HG03135 (cell line): Measurements from ENCODE around the gene RASGEF1C.

ENCODE experiments used
- ATAC-seq: cut with Tn5 transposase; IDR thresholded peaks from one replicate; pipeline ENCODE4 v1.9.1; 2021; ENCODE audit warnings: mild to moderate bottlenecking, moderate library complexity; ENCODE audit not compliant: unreplicated experiment

Gene RASGEF1C

DNA sequence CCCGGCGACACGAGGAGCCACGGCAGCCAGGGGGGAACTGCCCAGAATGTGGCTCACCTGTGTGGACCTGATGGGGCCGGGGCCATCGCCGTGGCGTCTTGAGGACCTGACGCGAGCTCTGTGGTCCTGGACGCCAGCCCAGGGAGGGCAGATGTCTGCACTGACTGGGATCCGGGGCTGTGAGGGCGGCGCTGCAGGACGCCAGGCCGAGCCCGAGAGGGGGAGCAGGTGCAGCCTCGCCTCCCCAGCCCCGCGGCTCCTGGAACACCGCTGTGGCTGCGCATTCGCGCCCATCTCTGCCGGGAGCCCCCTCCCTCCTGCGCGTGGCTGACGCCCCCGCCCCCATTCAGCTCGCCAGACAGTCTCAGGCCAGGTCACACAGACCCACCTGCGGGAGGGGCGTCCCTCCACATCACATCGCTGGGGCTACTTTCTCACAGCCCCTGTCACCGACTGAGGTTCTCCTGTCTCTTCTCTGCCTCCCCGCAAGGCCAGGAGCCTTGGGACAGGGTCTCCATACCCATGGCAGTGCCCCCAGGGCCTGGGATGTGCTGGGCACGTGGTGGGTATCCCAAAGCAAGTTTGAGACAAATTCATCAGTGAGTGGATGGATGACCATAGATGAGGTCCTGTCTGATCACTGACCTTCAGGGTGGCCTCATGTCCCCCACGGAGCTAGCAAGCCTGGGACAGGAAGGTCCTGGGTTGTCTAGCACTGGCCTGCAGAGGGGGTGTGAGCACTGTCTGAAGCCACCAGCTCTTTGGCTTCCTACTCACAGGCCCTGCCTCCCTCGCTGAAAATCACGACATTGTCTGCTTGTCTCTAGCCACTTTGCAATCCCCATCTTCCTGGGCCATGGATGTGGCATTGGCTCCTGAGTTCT is 47.3 kb downstream of the RASGEF1C start:
- ATAC-seq: no peak

DNA sequence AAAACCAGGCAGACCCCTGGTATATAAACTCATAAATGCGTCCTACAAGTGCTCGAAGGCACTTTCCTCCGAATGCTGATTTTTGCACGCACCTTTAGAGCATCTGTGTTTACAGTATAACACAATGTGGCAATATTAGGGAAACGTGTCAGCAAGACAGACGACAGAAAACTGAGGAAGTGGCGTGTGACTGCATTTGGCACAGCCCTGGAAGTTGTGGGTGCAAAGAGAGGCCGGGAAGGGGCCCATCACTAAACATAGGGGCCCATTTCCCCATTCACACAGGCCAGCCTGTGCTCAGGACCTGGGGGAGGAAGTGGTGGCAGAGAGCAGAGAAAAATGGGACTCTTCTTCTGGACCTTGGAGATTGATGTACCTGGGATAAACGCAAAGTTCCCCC is 48.2 kb downstream of the RASGEF1C start:
- ATAC-seq: no peak

DNA sequence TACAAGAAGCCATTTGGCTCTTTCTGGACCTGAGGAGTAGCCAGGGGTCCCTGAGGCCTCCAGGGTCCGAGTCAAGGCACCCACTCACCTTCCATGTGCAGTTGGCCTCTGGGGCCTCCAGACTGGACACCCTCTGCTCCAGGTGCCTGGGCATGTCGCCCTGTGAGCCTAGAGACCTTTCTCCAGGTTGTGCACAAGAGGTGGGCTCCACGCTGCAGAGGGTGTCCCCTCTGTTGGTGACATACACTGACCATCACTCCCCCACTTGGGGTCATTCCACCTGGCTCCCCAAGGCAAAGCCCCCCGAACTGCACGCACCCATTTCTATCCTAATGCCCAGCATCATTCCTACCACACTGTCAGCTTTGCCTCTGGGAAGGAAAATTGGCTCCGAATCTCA is 48.8 kb downstream of the RASGEF1C start:
- ATAC-seq: no peak

DNA sequence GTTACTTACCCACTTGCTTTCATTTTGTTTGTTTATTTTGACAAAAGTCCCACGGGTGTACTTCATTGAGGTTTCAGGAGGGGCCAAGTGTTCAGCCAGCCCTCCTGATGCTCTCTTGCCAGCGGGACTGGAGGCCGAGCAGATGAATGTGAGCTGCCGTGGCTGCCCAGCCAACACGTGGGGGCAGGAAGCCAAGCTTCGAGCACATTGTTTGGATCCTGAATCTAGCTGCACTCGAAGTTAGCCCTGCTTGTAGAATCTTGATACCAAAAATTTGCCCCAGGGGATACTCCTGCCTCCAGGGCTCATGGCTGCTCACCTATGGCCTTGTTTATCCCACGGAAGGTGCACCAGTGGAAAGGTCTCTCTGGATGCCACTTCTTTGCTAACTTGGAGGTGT is 49.3 kb downstream of the RASGEF1C start:
- ATAC-seq: no peak

DNA sequence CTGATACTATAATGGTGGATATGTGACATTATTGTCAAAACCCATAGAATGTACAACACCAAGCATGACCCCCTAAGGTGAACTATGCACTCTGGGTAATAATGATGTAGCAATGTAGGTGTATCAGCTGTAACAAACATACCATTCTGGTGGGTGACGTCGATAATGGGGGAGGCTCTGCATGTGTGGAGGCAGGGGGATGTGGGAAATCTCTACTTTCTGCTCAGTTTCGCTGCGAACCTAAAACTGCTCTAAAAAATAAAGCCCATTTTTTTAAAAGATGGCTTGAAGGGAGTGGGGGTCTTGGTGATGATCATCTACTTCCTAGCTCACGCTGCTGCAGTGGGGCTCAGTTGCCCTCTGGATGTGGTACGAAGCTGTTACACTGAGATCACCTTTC is 51.1 kb downstream of the RASGEF1C start:
- no peak for ATAC-seq

DNA sequence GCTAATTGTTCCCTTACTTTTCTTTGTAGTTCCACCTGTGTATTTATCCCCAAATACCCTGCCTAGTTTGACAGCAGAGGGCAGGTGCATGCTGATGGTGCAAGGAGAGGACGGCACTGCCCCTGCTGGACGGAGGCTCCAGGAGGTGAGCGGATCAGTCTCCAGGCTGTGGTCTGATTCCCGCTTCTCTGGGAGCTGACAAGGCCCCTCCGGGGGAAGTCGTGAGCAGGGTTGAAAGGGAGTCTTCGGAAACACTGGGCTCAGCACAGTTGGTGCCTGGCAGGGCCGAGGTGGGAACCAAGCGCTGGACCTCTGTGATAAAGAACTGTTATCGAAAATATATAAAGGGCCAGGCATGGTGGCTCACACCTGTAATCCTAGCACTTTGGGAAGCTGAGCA is 52.9 kb downstream of the RASGEF1C start:
- no peak for ATAC-seq

DNA sequence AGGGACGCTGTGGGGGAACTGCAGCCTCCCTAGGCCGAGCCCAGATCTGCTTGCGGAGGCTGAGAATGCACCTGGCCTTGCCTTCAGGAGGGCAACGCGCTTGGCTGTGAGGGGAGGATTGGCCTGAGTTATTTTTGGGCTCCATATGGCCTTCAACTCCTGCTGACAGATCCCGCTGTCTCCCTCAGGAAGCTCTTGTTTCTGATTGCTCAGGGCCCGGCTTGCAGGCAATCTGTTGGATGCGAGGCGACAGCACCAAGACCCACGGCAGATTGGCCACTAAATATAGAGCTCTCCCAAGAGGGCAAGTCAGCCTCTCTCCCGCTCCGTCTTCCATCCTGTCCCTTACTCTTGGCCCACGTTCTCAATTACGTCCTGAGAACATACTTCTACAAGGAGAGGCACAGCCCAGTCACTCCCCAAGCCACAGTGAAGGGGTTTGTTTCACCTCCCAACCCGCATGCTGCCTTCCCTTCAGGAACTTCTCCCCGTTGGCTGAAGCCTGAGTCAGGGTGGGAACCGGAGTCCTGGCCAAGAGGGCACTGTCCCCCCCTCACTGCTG is 53.6 kb downstream of the RASGEF1C start:
- ATAC-seq: no peak

DNA sequence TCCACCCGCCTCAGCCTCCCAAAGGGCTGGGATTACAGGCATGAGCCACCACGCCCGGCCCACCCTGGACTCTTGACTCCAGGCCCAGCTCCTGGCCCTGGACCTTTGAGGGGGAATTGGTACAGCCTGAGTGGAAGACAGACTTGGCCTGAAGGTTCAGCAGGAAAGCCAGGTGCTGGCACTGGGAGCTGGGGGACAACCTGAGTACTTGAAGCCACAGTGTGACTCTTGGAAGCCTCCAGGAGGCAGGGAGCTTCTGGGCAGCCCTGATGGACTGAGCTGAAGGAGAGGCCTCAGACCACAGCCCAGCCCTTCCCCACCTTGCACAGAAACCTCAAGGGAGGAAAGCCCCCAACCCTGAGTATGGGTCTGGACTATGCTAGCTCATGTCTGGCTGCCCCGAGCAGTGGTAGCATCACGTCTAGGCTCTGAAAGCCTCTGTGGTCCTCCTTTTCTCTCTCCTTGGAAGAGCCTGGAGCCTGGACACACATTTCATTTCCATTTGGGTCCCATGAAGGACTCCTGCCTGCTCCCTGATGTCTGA is 54.1 kb downstream of the RASGEF1C start:
- ATAC-seq: no peak

DNA sequence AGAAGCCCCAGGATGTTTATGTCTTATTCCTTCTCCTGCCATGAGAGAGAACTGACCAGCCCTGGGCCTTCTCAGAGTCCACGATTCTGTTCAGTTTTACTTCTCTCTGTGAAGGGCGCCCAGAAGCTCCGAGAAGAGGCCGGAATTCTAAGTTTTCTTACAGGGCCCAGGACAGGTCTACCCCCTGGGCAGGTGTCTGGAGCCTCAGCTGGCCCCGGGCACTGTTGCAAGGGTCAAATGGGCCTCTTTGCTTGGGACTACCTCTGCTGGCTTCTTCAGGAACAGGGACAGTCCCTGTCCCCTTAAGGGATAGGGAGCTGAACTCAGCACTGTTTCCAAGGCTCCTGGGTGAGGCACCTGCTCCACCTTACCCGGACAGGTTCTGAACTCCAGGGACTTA is 55.0 kb downstream of the RASGEF1C start:
- no peak for ATAC-seq

DNA sequence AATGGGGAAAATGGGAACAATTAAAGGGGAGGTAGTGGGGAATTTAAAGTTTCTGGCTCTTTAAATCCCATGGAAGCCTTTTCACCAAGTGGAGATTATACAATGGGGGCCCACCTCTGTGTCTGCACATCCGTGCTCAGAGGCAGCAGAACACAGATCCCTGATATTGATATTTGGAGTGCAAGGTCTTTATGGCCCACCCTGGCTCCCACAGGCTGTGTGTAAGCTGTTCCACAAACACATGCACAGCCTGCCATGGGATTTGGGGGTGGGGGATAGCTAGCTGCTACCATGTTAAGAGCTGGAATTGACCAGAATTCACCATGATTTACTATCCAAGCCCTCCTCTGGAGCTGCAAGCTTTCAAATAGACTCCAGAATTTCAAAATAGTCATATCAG is 55.9 kb downstream of the RASGEF1C start:
- ATAC-seq: no peak

DNA sequence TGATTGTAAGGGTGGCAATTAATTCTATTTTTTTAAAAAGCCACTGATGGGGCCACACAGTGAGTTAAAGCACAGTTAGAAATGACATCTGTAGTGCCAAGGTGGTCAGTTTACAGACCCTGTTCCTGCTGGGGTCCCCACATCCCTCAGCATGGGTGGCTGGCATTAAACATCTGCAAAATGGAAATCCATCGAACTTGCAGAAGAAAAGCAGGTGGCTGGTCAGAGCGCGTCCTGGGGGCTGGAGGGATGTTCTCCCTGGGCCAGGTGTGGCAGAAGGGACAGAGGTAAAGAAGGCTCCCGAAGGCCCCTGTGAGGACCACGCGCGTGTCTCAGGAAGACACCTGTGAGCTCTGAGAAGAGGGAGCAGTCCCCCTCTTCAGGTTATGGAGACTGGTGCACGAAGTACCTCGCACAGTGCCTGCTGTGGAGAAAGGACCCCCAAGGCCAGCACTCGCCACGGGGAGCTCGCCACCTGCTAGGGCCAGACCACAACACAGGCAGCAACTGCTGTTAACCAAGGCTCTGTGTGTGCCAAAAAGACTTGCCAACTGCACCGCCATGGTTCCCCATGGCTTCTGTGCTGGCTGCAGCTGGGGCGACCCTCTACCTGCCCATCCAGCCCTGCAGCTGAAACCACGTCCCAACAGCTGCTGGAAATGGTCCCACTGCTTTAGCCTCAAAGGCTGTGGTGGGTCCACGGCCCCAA is 65.2 kb downstream of the RASGEF1C start:
- no peak for ATAC-seq

DNA sequence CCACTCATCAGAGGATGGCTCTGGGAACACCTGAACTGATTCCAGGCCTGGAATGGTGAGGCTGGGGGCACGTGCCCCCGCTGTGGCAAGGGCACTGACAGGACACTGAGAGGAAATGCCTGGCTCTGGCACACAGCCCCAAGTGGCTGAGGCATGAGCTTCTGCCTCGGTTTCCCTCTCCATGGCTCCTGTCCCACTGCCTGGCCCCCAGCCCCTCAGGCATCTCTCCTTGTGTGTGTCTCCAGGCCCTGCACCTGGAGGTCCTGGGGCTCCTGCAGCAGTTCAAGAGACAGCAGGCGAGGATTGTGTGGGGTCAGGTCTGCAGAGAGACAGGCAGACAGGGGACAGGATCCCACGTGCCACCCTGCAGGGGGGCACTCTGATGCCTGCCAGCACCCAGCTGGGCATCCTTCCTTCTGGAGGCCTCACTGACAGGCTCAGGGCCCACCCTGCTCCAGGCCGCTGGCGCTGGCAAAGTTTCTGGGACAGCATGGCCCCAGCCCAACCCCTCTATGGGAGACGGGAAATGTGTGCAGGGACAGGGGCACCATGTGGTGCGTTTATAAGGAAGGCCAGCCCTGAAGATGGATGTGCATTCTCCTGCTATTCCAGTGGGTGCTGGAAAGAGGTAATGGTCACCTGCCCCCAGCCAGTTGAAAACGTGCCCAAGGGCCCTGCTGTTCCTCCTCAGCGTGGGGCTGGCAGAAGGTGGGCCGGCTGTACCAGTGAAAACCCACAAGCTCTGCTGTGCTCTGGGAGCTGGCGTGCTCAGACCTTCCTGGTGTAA is 66.0 kb downstream of the RASGEF1C start:
- ATAC-seq: no peak

DNA sequence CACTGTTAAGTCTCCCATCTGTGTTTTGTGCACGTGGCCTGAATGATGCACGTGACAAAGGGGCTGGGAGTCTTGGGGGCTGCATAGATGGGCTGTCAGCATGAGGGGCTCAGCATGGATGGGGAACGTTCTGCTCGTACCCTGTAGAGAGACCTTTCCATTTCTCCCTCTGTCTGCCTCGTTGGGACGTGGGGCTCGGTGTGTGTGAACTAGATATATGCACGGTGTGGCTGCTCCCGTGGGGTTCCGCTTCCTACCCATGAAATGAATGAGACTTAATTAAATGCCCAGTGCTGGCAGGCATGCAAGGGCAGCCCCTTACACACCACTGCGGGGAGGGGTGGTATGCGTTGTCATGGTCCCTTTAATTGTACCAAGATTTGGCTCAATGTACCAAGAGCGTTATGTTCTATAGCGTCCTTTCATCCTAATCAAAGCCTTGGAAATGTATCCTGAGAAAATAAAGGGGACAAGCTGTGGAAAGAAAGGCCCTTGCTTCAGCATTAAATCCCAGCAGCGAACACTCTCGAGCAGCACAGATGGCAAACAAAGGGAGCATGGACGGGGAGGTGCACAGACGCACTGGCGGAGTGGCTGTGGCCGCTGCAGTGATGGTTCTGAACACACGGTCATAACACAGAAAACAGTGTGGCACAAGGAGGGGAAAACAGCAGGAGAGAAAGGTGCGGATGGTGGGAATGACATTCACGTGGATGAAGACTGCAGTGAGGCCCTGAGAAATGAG is 66.8 kb downstream of the RASGEF1C start:
- ATAC-seq: no peak

DNA sequence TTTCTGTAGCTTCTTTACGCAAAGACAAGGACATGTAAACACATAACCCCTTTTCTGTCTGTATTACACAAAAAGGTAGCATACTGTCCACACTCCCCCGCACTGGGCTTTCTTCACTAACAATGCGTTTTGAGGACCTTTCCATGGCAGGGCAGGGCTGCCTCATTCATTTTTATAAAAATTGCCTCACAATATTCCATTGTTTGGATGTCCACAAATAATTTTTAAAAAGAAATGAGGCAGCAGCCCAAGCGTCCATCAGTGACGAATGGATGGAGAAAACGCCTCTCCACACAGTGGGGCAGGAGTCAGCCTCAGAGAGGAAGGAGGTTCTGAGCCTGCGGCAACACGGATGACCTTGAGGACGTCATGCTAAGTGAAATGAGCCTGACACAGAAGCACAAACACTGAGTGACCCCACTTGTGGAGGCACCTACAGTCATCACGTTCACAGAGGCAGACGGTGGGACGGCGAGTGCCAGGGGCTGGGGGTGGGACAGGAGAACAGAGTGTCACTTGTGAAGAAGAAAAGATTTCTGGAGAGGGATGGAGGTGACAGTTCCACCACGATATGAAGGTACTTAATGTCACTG is 67.8 kb downstream of the RASGEF1C start:
- ATAC-seq: no peak

DNA sequence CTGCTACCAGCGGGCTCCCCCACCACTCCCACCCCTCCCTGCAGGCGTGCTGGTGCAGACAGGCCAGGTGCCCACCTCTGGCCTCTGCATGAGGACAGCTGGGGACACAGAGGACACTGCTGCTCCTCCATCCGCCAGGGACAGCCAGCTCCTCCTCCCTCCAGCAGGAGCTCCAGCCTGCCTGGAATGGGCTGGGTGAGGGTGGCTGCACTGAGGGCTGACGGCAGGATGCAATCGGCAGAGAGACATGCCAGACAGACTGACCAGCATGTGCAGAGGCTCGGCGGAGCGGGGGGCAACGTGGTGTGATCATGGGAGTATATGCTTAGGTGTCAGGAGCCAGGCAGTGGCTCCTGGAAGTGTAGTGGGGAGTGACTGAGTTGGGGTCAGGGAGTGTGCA is 68.4 kb downstream of the RASGEF1C start:
- ATAC-seq: no peak

DNA sequence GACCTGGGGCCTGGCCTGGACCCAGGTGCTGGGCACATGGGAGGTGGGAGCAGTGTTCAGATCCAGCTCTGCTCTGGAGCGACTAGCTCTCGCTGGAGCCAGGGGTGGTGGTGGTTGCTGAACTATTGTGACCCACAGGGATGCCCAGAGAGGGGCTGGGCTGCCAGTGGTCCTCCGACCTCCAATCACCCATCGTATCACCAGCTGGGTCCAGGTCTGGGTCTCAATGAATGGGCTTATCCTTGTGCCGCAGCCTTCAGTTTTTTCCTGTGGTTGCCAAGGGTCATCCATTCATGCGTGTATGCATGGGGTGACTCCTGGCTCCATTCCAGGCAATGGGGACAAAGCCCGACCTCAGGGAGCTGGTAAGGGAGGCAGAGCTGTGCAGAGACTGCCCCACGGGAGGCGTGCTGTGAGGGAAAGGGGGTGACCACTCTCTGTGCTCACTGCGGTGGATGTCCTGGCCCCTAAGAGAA is 68.9 kb downstream of the RASGEF1C start:
- ATAC-seq: no peak

DNA sequence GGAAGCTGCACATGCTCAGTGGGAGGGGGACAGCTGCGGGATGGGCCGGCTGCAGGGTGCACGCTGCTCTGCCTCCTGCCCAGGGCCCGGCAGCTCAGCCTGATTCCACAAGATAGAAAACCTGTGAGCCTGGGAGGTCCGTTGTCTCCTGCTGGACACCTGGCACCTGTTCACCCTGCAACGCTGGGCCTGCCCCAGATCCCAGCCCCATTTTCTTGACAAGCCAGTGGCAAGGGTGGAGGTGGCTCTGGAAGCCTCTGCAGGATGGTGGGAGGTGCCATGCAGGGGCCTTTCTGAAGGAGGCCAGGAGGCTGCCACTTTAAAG is 69.3 kb downstream of the RASGEF1C start:
- no peak for ATAC-seq

DNA sequence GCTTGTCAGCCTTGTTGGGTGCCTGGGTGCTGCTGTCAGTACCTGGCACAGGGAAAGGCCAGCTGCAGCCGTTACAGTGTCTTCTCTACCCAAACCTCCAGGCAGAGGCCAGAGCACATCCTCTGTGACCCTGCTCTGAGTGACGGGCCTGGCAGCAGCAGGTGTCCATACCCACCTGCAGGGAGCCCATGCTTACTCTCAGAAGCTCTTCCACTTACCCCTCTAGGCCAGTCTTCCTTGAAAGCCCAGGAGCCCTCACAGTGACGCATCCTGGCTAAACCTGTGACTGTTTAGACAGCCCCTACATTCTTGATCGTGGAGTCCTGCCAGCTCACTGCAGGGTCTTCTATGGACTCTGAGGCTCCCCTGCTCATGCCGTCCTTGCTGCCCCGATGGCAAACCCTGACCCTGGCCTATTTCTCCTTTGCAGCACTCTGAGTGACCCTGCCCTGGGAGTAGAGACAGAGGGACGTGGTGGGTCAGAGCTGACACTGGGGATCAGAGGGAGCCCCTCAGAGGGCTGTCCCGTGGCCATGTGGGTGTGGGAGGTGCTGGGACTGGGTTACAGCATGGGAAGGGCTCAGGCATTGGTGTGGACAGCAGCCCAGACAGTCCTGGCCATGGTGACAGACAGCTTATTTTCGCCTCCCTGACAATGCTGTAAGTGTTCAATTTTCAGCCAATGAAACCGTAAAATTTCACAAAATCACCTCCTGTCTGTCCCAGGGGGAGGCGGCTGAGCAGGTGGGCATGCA is 69.9 kb downstream of the RASGEF1C start:
- ATAC-seq: no peak
